Measurements from ENCODE around the gene CTSO.
"Not testable (repeated sequence)": the region's sequence is repeated elsewhere in the genome, so short reads cannot be mapped to it uniquely, and the experiment has no call there.

Gene CTSO

GRCh38 chr4:155904331-155904730, 49.3 kb downstream of the CTSO start:
- DNase-seq, result no peak

GRCh38 chr4:155903453-155903852, 50.2 kb downstream of the CTSO start, which contains the start of gene TDO2:
Gene TDO2 (plus strand): TSS chr4:155903696. CDS start chr4:155903759, 63 bp downstream.
- no peak for DNase-seq

DNA sequence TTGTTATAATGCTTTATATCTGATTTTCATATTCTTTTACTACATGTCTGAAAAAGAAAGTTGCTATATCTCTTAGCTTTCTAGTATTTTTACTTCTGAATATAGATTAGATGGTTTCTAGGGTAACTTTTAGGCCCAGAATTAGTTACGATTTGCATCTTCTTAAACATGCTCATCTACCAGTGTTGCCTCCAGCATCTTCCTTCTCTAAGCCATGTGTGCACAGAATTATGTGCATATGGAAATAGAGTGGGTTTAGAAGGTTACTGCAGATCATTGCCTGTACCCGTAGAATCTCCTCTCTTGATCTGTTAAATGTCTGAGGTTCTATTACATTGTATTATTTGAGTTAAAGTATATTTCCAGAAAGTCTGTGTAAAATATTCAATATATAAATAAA, 52.7 kb downstream of the CTSO start:
- no peak for DNase-seq

GRCh38 chr4:155900381-155900780, 53.3 kb downstream of the CTSO start:
- DNase-seq, result no peak

DNA sequence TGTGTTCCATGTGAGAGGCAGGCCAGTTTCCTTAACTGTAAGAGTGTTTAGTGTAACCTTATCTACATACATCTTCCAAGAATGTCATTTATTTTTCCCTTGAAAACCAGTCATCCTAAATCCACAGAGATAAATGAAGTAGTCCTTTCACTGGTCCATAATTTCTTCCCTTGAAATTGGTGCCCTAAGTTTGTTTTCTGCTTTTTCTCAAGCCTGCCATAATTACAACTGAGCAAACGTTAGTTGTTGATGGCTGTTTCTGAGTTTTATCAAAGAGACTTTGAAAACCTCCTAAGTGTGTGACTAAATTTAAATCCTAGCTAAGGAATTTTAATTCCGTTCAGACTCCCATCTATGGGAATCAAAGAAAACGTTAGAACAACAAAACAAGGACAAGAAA, 53.8 kb downstream of the CTSO start:
- DNase-seq, result no peak

GRCh38 chr4:155898371-155898770, 55.3 kb downstream of the CTSO start:
- DNase-seq, result not testable (repeated sequence)

DNA sequence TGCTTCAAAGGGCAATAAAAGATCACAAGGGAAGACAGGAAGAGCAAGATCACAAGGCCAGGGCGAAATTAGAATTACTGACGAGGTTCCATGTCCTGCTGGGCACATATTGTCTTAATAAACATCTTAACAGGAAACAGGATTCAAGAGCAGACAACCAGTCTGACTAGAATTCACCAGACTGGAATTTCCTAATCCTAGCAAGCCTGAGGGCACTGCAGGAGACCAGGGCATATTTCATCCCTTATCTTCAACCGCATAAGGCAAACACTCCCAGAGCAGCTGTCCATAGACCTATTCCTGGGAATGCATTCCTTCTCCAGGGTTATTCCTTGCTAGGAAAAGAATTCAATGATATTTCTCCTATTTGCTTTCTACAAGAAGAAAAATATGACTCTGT, 62.6 kb downstream of the CTSO start:
- no peak for DNase-seq

- no peak for DNase-seq
Observed at GRCh38 chr4:155889946-155890345, 63.7 kb downstream of the CTSO start.

DNA sequence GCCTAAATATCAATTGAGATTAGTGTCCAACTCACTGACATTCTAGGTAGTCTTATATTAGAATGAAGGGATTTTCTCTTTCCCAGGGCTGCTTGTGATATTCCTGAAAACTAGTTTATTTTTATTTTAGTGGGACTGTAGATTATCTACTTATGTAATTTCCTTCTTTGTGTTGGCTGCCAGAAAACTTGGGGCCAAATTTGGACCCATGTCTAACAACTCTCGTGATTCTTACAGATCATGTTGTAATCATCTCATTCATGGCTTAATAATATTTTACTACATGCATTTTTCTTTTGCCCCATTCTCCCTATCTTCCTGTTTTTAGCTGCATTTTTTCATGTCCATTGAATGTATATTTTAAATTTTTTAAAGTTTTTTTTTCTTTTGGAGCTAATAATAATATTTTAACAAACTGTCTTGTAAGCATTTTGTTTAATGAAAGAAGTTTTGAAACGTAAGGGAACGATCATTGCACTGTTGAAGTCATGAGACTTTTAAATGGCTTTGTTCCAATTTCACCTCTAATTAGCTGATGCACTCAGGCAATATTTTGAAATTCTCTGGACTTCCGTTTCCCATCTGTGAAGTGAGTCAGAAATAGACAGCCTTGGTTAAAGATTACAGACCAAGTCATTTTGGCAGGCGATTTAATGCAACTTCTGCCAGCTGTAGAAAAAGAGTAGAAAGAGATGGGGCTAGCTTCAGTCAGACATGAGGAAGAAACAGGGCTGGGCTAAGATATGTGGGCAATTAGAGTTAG, 64.5 kb downstream of the CTSO start:
- DNase-seq, result no peak

DNA sequence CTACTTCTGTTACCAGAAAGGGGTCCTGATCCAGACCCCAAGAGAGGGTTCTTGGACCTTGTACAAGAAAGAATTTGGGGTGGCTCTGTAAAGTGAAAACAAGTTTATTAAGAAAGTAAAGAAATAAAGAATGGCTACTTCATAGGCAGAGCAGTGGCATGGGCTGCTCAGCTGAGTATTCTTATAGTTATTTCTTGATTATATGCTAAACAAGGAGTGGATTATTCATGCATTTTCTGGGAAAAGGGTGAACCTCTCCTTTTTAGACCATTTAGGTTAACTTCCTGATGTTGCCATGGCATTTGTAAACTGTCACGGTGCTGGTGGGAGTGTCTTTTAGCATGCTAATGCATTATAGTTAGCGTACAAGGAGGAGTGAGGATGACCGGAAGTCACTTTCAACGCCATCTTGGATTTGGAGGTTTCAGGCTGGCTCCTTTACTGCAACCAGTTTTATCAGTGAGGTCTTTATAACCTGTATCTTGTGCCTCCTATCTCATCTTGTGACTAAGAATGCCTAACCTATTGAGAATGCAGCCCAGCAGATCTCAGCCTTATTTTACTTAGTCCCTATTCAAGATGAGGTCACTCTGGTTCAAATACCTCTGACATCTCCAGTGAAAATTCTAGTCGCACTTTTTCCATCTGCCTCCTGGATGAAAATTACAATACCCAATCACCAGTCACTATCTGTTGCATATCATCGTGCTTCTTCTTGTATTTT, 65.7 kb downstream of the CTSO start:
- no peak for DNase-seq

DNA sequence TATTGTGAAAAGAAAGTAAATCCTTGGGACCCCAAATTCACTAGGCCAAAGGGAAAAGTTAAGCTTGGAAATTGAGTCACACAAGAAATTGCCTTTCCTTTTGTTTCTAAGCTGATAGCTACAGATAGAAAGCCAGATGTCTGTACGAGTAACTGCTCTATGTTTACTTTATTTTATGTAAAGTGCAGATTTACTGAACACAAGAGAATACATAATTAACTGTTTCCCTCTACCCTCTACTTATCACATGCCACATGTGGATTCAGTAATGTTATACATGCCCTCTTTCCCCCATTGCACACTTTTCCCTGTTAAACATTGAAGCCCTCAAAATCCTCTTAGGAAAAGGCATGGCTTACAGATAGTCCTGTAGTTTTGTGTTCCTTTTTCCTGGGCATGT, 66.6 kb downstream of the CTSO start:
- no peak for DNase-seq

GRCh38 chr4:155885666-155886065, 68.0 kb downstream of the CTSO start:
- no peak for DNase-seq

GRCh38 chr4:155883895-155884294, 69.8 kb downstream of the CTSO start:
- no peak for DNase-seq

DNA sequence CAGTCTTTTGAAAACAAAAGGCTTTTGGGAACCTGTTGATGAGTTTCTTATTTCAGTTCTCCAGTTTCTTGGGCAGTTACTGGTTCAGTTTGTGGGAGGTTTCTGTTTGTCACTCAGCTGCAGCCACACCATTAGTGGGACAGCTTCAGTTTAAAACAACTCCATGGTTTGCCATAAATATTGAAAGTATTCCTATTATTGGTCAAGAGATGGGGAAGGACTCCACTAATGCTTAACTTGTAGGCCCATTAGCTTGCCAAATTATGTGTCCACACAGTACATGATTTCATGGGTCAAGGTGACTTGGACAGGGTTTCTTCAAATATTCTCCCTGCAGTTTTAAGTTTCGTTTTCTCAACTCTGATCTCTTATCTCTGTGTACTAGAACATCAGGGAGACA, 72.1 kb downstream of the CTSO start:
- DNase-seq, result no peak

- no peak for DNase-seq
Observed at GRCh38 chr4:155879767-155880166, 73.9 kb downstream of the CTSO start.

DNA sequence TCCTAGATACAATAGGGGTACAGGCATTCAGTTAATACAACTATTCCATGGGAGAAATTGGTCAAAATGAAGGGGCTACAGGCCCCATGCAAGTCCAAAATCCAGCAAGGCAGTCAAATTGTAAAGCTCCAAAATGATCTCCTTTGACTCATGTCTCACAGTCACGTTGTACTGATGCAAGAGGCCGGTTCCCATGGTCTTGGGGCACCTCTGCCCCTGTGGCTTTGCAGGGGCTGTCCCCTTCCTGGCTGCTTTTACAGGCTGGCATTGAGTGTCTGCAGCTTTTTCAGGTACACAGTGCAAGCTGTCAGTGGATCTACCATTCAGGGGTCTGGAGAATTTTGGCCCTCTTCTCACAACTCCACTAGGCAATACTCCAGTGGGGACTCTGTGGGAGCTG, 75.1 kb downstream of the CTSO start:
- DNase-seq, result no peak

GRCh38 chr4:155877971-155878370, 75.7 kb downstream of the CTSO start:
- no peak for DNase-seq

- DNase-seq, result no peak
Observed at GRCh38 chr4:155875878-155876277, 77.8 kb downstream of the CTSO start.

All from NCI-H69 (cell line).